GM13976 (cell line): Measurements from ENCODE around the gene LONRF2.

Experiments used
- DNase-seq: peaks from one replicate; pipeline ENCODE4 v3.0.0; 2012; ENCODE audit warnings: low spot score
- CTCF ChIP-seq: IDR thresholded peaks from 2 replicates; pipeline ENCODE4 v1.5.1; 2012; ENCODE audit warnings: borderline replicate concordance, mild to moderate bottlenecking; ENCODE audit not compliant: insufficient read depth; ENCODE audit errors: extremely low read depth, missing control alignments, control extremely low read depth
- in situ Hi-C: fragments of 300-500 bp; cut with MboI; formaldehyde crosslinking; loops from one replicate; pipeline ENCODE4 v1.12.0; 2022; ENCODE audit warnings: low sequenced_read_pairs, mixed read lengths, inconsistent platforms; ENCODE audit not compliant: unreplicated experiment

The LONRF2 gene

GRCh38 chr2:100272841-100273329 is 49.4 kb downstream of the LONRF2 start:
- in situ Hi-C loops = loop anchor here (25.0 kb wide), 1 partner anchor 714 kb away; no protein-coding TSS in a partner anchor
- TF ChIP-seq CTCF = no peak
- no peak for DNase-seq

- in situ Hi-C loops = loop anchor here (25.0 kb wide), 1 partner anchor 716 kb away; no protein-coding TSS in a partner anchor
- no peak for DNase-seq
- no peak for TF ChIP-seq CTCF
These were observed 51.1 kb downstream of the LONRF2 start for GRCh38 chr2:100271210-100271609.

GRCh38 chr2:100270381-100271146 is 51.7 kb downstream of the LONRF2 start:
- no peak for DNase-seq
- in situ Hi-C loops = loop anchor here (25.0 kb wide), 1 partner anchor 717 kb away; no protein-coding TSS in a partner anchor
- TF ChIP-seq CTCF = no peak

- no peak for DNase-seq
- no peak for TF ChIP-seq CTCF
- in situ Hi-C loops = loop anchor here (10.0 to 25.0 kb wide), 3 partner anchors 115 to 717 kb away; no protein-coding TSS in a partner anchor
These were observed 52.4 kb downstream of the LONRF2 start for GRCh38 chr2:100269889-100270288.

GRCh38 chr2:100268986-100269385 is 53.3 kb downstream of the LONRF2 start:
- TF ChIP-seq CTCF = no peak
- no peak for DNase-seq
- in situ Hi-C loops = loop anchor here (10.0 to 25.0 kb wide), 3 partner anchors 116 to 718 kb away; no protein-coding TSS in a partner anchor

GRCh38 chr2:100267751-100268150 is 54.5 kb downstream of the LONRF2 start:
- in situ Hi-C loops = loop anchor here (10.0 to 25.0 kb wide), 3 partner anchors 117 to 720 kb away; no protein-coding TSS in a partner anchor
- no peak for DNase-seq
- no peak for TF ChIP-seq CTCF
